Measurements from ENCODE around the gene SNX8. TPM values are rescaled to one million over a fixed set of nuclear protein-coding genes. Genes with fewer than 3 reads are reported as not detected.
"Not testable (repeated sequence)": the region's sequence is repeated elsewhere in the genome, so short reads cannot be mapped to it uniquely, and the experiment has no call there.

The SNX8 gene
- total RNA-seq, 1 experiment from 2014 or later = 40.6 TPM

- Histone ChIP-seq H4K8ac (replicated peaks; ENCODE audit: insufficient read length, low read depth, low read length) (no peak overlapping the region), H3K9ac (ENCODE audit: extremely low read depth, insufficient read length, low read length) (no peak overlapping the region), H4K5ac (ENCODE audit: insufficient read length, low read depth, low read length) (no peak overlapping the region), H2AFZ (ENCODE audit: low read length) (no peak overlapping the region), H3K79me2 (ENCODE audit: insufficient read depth, low read length) (no peaks in the 10 kb centered on the region; the same call in 1 of the 2 replicates), H3K4me2 (ENCODE audit: insufficient read depth, insufficient read length, low read length) (no peak overlapping the region), H3K4ac (ENCODE audit: low read depth, low read length) (no peak overlapping the region), H4K91ac (ENCODE audit: insufficient read length, low read depth, low read length) (no peak overlapping the region), H3K14ac (ENCODE audit: insufficient read depth, low read length) (no peak overlapping the region), H4K20me1 (ENCODE audit: control insufficient read depth, insufficient read depth, insufficient read length) (no peaks in the 10 kb centered on the region), H3K18ac (ENCODE audit: insufficient read length, low read depth, low read length) (no peak overlapping the region), H2BK12ac (ENCODE audit: insufficient read length, low read depth, low read length) (no peak overlapping the region), H2BK20ac (ENCODE audit: low read depth, low read length, poor library complexity, severe bottlenecking) (no peak overlapping the region), H2BK15ac (ENCODE audit: low read depth, low read length) (no peak overlapping the region), H3K27ac (ENCODE audit: insufficient read length, low read depth, low read length) (no peak overlapping the region), H3T11ph (ENCODE audit: low read length) (no peak overlapping the region), H2AK5ac (ENCODE audit: insufficient read length, low read length) (no peak overlapping the region), H3K4me1 (ENCODE audit: insufficient read depth, low read length) (no peaks in the 10 kb centered on the region), H3K56ac (ENCODE audit: insufficient read length, low read depth, low read length) (peak overlapping the region; percentile 16), H3K23me2 (ENCODE audit: insufficient read length, low read depth, low read length, poor library complexity, severe bottlenecking) (no peaks in the 10 kb centered on the region), H3K23ac (ENCODE audit: insufficient read length, low read depth, low read length) (no peak overlapping the region), H3K9me3 (ENCODE audit: control insufficient read depth, low read depth, low read length) (no peaks in the 10 kb centered on the region), H3K79me1 (ENCODE audit: insufficient read depth, low read depth, low read length, poor library complexity, severe bottlenecking) (no peaks in the 10 kb centered on the region), H3K27me3 (ENCODE audit: insufficient read depth, low read length) (no peaks in the 10 kb centered on the region), H2BK5ac (ENCODE audit: insufficient read length, low read length) (no peak overlapping the region), H2BK120ac (ENCODE audit: low read depth, low read length, poor library complexity, severe bottlenecking) (no peak overlapping the region)
- Mint-ChIP-seq H3K27me3 (ENCODE audit: low read depth) (no peaks in the 10 kb centered on the region; the same call in 1 of the 2 replicates), H3K27ac (no peak overlapping the region), H3K4me3 (no peak overlapping the region), H3K9me3 (no peaks in the 10 kb centered on the region; a peak in 1 of 5 replicates), H3K36me3 (ENCODE audit: insufficient read depth in 1 of 3, low read depth in 3 of 3) (peaks cover 0 to 2% (median 0%) of the 10 kb centered on the region in 3 experiments; a peak in 1 of 7 replicates), H3K4me1 (peaks cover 5 to 6% of the 10 kb centered on the region in 2 experiments)
- WGBS (ENCODE audit: extremely low coverage, insufficient read length, low lambda C conversion rate) = no CpG with 5 or more reads among the region's 1 CpG
- TF ChIP-seq CTCF (conservative IDR thresholded peaks at IDR 0.05) = no peak
- DNase-seq = no peak
Observed at GRCh38 chr7:2315787-2316186, 1.5 kb upstream of the SNX8 start.

- H3K4ac ChIP-seq (ENCODE audit: low read depth, low read length); H3K56ac ChIP-seq (ENCODE audit: insufficient read length, low read depth, low read length); H2BK15ac ChIP-seq (ENCODE audit: low read depth, low read length); H3K9me3 ChIP-seq (ENCODE audit: control insufficient read depth, low read depth, low read length); H3K18ac ChIP-seq (ENCODE audit: insufficient read length, low read depth, low read length); H4K20me1 ChIP-seq (ENCODE audit: control insufficient read depth, insufficient read depth, insufficient read length); H2BK120ac ChIP-seq (ENCODE audit: low read depth, low read length, poor library complexity, severe bottlenecking); H3K27ac ChIP-seq (ENCODE audit: insufficient read length, low read depth, low read length); H3T11ph ChIP-seq (ENCODE audit: low read length); H3K9me3 Mint-ChIP-seq; H4K5ac ChIP-seq (ENCODE audit: insufficient read length, low read depth, low read length); H2BK20ac ChIP-seq (ENCODE audit: low read depth, low read length, poor library complexity, severe bottlenecking); H3K14ac ChIP-seq (ENCODE audit: insufficient read depth, low read length); H2AFZ ChIP-seq (ENCODE audit: low read length); H3K36me3 Mint-ChIP-seq (ENCODE audit: insufficient read depth in 1 of 3, low read depth in 3 of 3); H3K23ac ChIP-seq (ENCODE audit: insufficient read length, low read depth, low read length); H2BK12ac ChIP-seq (ENCODE audit: insufficient read length, low read depth, low read length); DNase-seq; H4K8ac ChIP-seq (replicated peaks; ENCODE audit: insufficient read length, low read depth, low read length); H2BK5ac ChIP-seq (ENCODE audit: insufficient read length, low read length); H3K79me2 ChIP-seq (ENCODE audit: insufficient read depth, low read length); H2AK5ac ChIP-seq (ENCODE audit: insufficient read length, low read length); H3K23me2 ChIP-seq (ENCODE audit: insufficient read length, low read depth, low read length, poor library complexity, severe bottlenecking); H3K4me1 ChIP-seq (ENCODE audit: insufficient read depth, low read length); H4K91ac ChIP-seq (ENCODE audit: insufficient read length, low read depth, low read length); H3K27me3 Mint-ChIP-seq (ENCODE audit: low read depth); H3K4me3 Mint-ChIP-seq; H3K9ac ChIP-seq (ENCODE audit: extremely low read depth, insufficient read length, low read length); H3K27ac Mint-ChIP-seq; H3K4me1 Mint-ChIP-seq; H3K79me1 ChIP-seq (ENCODE audit: insufficient read depth, low read depth, low read length, poor library complexity, severe bottlenecking); H3K27me3 ChIP-seq (ENCODE audit: insufficient read depth, low read length): not testable (repeated sequence)
- WGBS (ENCODE audit: extremely low coverage, insufficient read length, low lambda C conversion rate) = 100% methylated on average over 1 of the region's 3 CpGs
- peak overlapping the region; percentile 28 for H3K4me2 ChIP-seq (ENCODE audit: insufficient read depth, insufficient read length, low read length)
Observed at GRCh38 chr7:2314956-2315530, 802 bp upstream of the SNX8 start.

Measured in H9 (cell line).